ENCODE results near the gene S100A14.
"Not testable (repeated sequence)": the region's sequence is repeated elsewhere in the genome, so short reads cannot be mapped to it uniquely, and the experiment has no call there.

The S100A14 gene

GRCh38 chr1:153597206-153597605 is 18.9 kb downstream of the S100A14 start:
- H3K36me3 ChIP-seq (replicated peaks; ENCODE audit: low read depth, low read length): no peaks in the 10 kb centered on the region
- H3K79me2 ChIP-seq (ENCODE audit: low read length): no peaks in the 10 kb centered on the region
- no peaks in the 10 kb centered on the region for H3K27me3 ChIP-seq (ENCODE audit: low read depth, low read length)
- no peak overlapping the region for H3K4me3 ChIP-seq (ENCODE audit: low read length)
- H3K9ac ChIP-seq (ENCODE audit: low read length): peak overlapping the region; percentile 87; the same call in 1 of the 2 replicates
- peaks cover 55% of the 10 kb centered on the region for H3K4me1 ChIP-seq (ENCODE audit: low read length)
- H3K4me2 ChIP-seq (ENCODE audit: low read length): peak overlapping the region; percentile 77
- no peak overlapping the region for H2AFZ ChIP-seq (ENCODE audit: low read depth, low read length)
- H3K27ac ChIP-seq (ENCODE audit: low read length): peak overlapping the region; percentile 95
- H4K20me1 ChIP-seq (ENCODE audit: insufficient read depth, low read length): no peaks in the 10 kb centered on the region
- no peaks in the 10 kb centered on the region for H3K9me3 ChIP-seq (ENCODE audit: insufficient read depth, low read length)
- TF ChIP-seq EZH2phosphoT487 (IDR thresholded peaks at IDR 0.05; ENCODE audit: low read depth): no peak
- TF ChIP-seq CTCF (IDR thresholded peaks at IDR 0.05; ENCODE audit: low read depth, low read length): no peak

- Histone ChIP-seq H4K20me1 (ENCODE audit: insufficient read depth, low read length) (no peaks in the 10 kb centered on the region), H3K79me2 (ENCODE audit: low read length) (no peaks in the 10 kb centered on the region), H3K9me3 (ENCODE audit: insufficient read depth, low read length) (no peaks in the 10 kb centered on the region), H3K4me3 (ENCODE audit: low read length) (no peak overlapping the region), H3K36me3 (replicated peaks; ENCODE audit: low read depth, low read length) (no peaks in the 10 kb centered on the region), H3K9ac (ENCODE audit: low read length) (peak overlapping the region; percentile 2; the same call in 1 of the 2 replicates), H3K4me2 (ENCODE audit: low read length) (peak overlapping the region; percentile 0; the same call in 1 of the 2 replicates), H3K4me1 (ENCODE audit: low read length) (peaks cover 37% of the 10 kb centered on the region), H3K27ac (ENCODE audit: low read length) (peak overlapping the region; percentile 3; the same call in 1 of the 2 replicates), H2AFZ (ENCODE audit: low read depth, low read length) (peak overlapping the region; percentile 88), H3K27me3 (ENCODE audit: low read depth, low read length) (no peaks in the 10 kb centered on the region)
- TF ChIP-seq CTCF (IDR thresholded peaks at IDR 0.05; ENCODE audit: low read depth, low read length) (no peak), EZH2phosphoT487 (IDR thresholded peaks at IDR 0.05; ENCODE audit: low read depth) (no peak)
These were observed 23.4 kb downstream of the S100A14 start for GRCh38 chr1:153592748-153593147.

- peaks cover 43% of the 10 kb centered on the region for H3K4me1 ChIP-seq (ENCODE audit: low read length)
- peak overlapping the region; percentile 53 for H3K4me2 ChIP-seq (ENCODE audit: low read length)
- no peaks in the 10 kb centered on the region for H4K20me1 ChIP-seq (ENCODE audit: insufficient read depth, low read length)
- peak overlapping the region; percentile 74 for H2AFZ ChIP-seq (ENCODE audit: low read depth, low read length)
- no peak overlapping the region for H3K27ac ChIP-seq (ENCODE audit: low read length)
- no peaks in the 10 kb centered on the region for H3K36me3 ChIP-seq (replicated peaks; ENCODE audit: low read depth, low read length)
- H3K9me3 ChIP-seq (ENCODE audit: insufficient read depth, low read length): no peaks in the 10 kb centered on the region
- no peak for TF ChIP-seq CTCF (IDR thresholded peaks at IDR 0.05; ENCODE audit: low read depth, low read length)
- no peak for TF ChIP-seq EZH2phosphoT487 (IDR thresholded peaks at IDR 0.05; ENCODE audit: low read depth)
- no peaks in the 10 kb centered on the region for H3K27me3 ChIP-seq (ENCODE audit: low read depth, low read length)
- peak overlapping the region; percentile 40 for H3K9ac ChIP-seq (ENCODE audit: low read length)
- 0 out of 2 replicates have a peak overlapping the region, but pooled peaks have one; percentile 34 for H3K4me3 ChIP-seq (ENCODE audit: low read length)
- H3K79me2 ChIP-seq (ENCODE audit: low read length): no peaks in the 10 kb centered on the region
These were observed 27.6 kb downstream of the S100A14 start for GRCh38 chr1:153588482-153588881.

- not testable (repeated sequence) for H3K27ac ChIP-seq (ENCODE audit: low read length); H3K9me3 ChIP-seq (ENCODE audit: insufficient read depth, low read length); H3K36me3 ChIP-seq (replicated peaks; ENCODE audit: low read depth, low read length); H3K79me2 ChIP-seq (ENCODE audit: low read length); H4K20me1 ChIP-seq (ENCODE audit: insufficient read depth, low read length); H3K27me3 ChIP-seq (ENCODE audit: low read depth, low read length)
- H3K4me1 ChIP-seq (ENCODE audit: low read length): peaks cover 43% of the 10 kb centered on the region
- peak overlapping the region; percentile 40 for H3K9ac ChIP-seq (ENCODE audit: low read length)
- peak overlapping the region; percentile 53 for H3K4me2 ChIP-seq (ENCODE audit: low read length)
- peak overlapping the region; percentile 74 for H2AFZ ChIP-seq (ENCODE audit: low read depth, low read length)
- peak overlapping the region; percentile 34 for H3K4me3 ChIP-seq (ENCODE audit: low read length)
These were observed 28.1 kb downstream of the S100A14 start for GRCh38 chr1:153588033-153588432.
